ENCODE measurements around the gene RASSF4. TPM values are rescaled to one million over a fixed set of nuclear protein-coding genes. Genes with fewer than 3 reads are reported as not detected.

Gene RASSF4
- polyA plus RNA-seq, 1 experiment, result 11.2 TPM

- ChIA-PET CTCF (interaction anchor here (0.8 to 1.6 kb wide), 4 partner anchors 12 to 44 kb away, joined by 3 to 5 read pairs (median 3); no protein-coding TSS in a partner anchor), POLR2A (no interaction called here)
- no peak for DNase-seq (ENCODE audit: low read depth, low spot score)
- peaks cover 2% of the 10 kb centered on the region for H3K27me3 ChIP-seq (ENCODE audit: control insufficient read depth, insufficient read depth, low read length)
- no peak overlapping the region for H3K27ac ChIP-seq (ENCODE audit: low read depth, low read length)
- H3K4me3 ChIP-seq (ENCODE audit: low read depth, low read length), result no peak overlapping the region
- TF ChIP-seq CTCF (IDR thresholded peaks at IDR 0.05; ENCODE audit: low read depth, low read length), result no peak
- H3K9me3 ChIP-seq (ENCODE audit: control insufficient read depth, insufficient read depth, low read length), result no peaks in the 10 kb centered on the region
Observed at GRCh38 chr10:44950326-44951225, 9.0 kb upstream of the RASSF4 start.

- Histone ChIP-seq H3K27me3 (ENCODE audit: control insufficient read depth, insufficient read depth, low read length) (peaks cover 2% of the 10 kb centered on the region), H3K9me3 (ENCODE audit: control insufficient read depth, insufficient read depth, low read length) (no peaks in the 10 kb centered on the region), H3K4me3 (ENCODE audit: low read depth, low read length) (no peak overlapping the region), H3K27ac (ENCODE audit: low read depth, low read length) (no peak overlapping the region)
- POLR2A ChIA-PET, result interaction anchor here (1.6 kb wide), 1 partner anchor 29 kb away, joined by 3 read pairs; no protein-coding TSS in a partner anchor
- TF ChIP-seq CTCF (IDR thresholded peaks at IDR 0.05; ENCODE audit: low read depth, low read length), result no peak
- CTCF ChIA-PET, result interaction anchor here (0.8 to 2.2 kb wide), 2 partner anchors 15 to 20 kb away, joined by 3 to 8 read pairs; no protein-coding TSS in a partner anchor
- DNase-seq (ENCODE audit: low read depth, low spot score), result no peak
Observed at GRCh38 chr10:44951576-44952226, 7.9 kb upstream of the RASSF4 start.

- Histone ChIP-seq H3K9me3 (ENCODE audit: control insufficient read depth, insufficient read depth, low read length) (no peaks in the 10 kb centered on the region), H3K27me3 (ENCODE audit: control insufficient read depth, insufficient read depth, low read length) (peaks cover 2% of the 10 kb centered on the region), H3K27ac (ENCODE audit: low read depth, low read length) (no peak overlapping the region), H3K4me3 (ENCODE audit: low read depth, low read length) (no peak overlapping the region)
- TF ChIP-seq CTCF (IDR thresholded peaks at IDR 0.05; ENCODE audit: low read depth, low read length), result no peak
- ChIA-PET CTCF (interaction anchor here (0.8 to 2.2 kb wide), 3 partner anchors 14 to 21 kb away, joined by 3 to 8 read pairs (median 5); no protein-coding TSS in a partner anchor), POLR2A (interaction anchor here (1.6 kb wide), 1 partner anchor 28 kb away, joined by 3 read pairs; no protein-coding TSS in a partner anchor)
- DNase-seq (ENCODE audit: low read depth, low spot score), result no peak
Observed at GRCh38 chr10:44952779-44953231, 6.8 kb upstream of the RASSF4 start.

- TF ChIP-seq CTCF (IDR thresholded peaks at IDR 0.05; ENCODE audit: low read depth, low read length), result no peak
- Histone ChIP-seq H3K27me3 (ENCODE audit: control insufficient read depth, insufficient read depth, low read length) (no peaks in the 10 kb centered on the region), H3K4me3 (ENCODE audit: low read depth, low read length) (no peak overlapping the region), H3K9me3 (ENCODE audit: control insufficient read depth, insufficient read depth, low read length) (no peaks in the 10 kb centered on the region), H3K27ac (ENCODE audit: low read depth, low read length) (no peak overlapping the region)
- POLR2A ChIA-PET, result no interaction called here
- CTCF ChIA-PET, result interaction anchor here (1.6 to 2.2 kb wide), 2 partner anchors 13 to 22 kb away, joined by 5 to 8 read pairs; no protein-coding TSS in a partner anchor
- no peak for DNase-seq (ENCODE audit: low read depth, low spot score)
Observed at GRCh38 chr10:44954042-44954441, 5.6 kb upstream of the RASSF4 start.
